ENCODE data around the gene SHANK2. TPM values are rescaled to one million over a fixed set of nuclear protein-coding genes. Genes with fewer than 3 reads are reported as not detected.

SHANK2 gene
- total and polyA plus RNA-seq, 11 donors: under 0.01 to 1.5 (median 0.31) TPM; not detected in 5

GRCh38 chr11:71266114-71266833 lies 13.9 kb upstream of the SHANK2 start:
- Histone ChIP-seq H3K36me3 (no peaks in the 10 kb centered on the region), H3K27me3 (peaks cover 0 to 62% (median 14%) of the 10 kb centered on the region in 9 donors), H3K4me1 (no peaks in the 10 kb centered on the region), H3K9me3 (no peaks in the 10 kb centered on the region), H3K4me3 (no peak overlapping the region), H3K27ac (no peak overlapping the region)
- TF ChIP-seq, protein P1, sequence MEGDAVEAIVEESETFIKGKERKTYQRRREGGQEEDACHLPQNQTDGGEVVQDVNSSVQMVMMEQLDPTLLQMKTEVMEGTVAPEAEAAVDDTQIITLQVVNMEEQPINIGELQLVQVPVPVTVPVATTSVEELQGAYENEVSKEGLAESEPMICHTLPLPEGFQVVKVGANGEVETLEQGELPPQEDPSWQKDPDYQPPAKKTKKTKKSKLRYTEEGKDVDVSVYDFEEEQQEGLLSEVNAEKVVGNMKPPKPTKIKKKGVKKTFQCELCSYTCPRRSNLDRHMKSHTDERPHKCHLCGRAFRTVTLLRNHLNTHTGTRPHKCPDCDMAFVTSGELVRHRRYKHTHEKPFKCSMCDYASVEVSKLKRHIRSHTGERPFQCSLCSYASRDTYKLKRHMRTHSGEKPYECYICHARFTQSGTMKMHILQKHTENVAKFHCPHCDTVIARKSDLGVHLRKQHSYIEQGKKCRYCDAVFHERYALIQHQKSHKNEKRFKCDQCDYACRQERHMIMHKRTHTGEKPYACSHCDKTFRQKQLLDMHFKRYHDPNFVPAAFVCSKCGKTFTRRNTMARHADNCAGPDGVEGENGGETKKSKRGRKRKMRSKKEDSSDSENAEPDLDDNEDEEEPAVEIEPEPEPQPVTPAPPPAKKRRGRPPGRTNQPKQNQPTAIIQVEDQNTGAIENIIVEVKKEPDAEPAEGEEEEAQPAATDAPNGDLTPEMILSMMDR (IDR thresholded peaks at IDR 0.05): no peak
- TF ChIP-seq POLR2A (IDR thresholded peaks at IDR 0.05): no peak
- WGBS, 4 donors: 23 to 34% (median 27%) methylated on average over 20 to 22 of the region's 22 CpGs
- DNase-seq (no peak), ATAC-seq (no peak)
- intact Hi-C loops (cut with DNase I): no loop called here

GRCh38 chr11:71265559-71266092 lies 13.2 kb upstream of the SHANK2 start:
- H3K27ac ChIP-seq: no peak overlapping the region
- no peaks in the 10 kb centered on the region for H3K4me1 ChIP-seq
- ATAC-seq (no peak), DNase-seq (no peak)
- WGBS, 4 donors: 74 to 78% (median 76%) methylated on average over 18 of the region's 18 CpGs
- no peaks in the 10 kb centered on the region for H3K9me3 ChIP-seq
- TF ChIP-seq, protein P1 (IDR thresholded peaks at IDR 0.05): no peak
- TF ChIP-seq POLR2A (IDR thresholded peaks at IDR 0.05): no peak
- intact Hi-C loops (cut with DNase I): no loop called here
- H3K36me3 ChIP-seq: no peaks in the 10 kb centered on the region
- H3K4me3 ChIP-seq: no peak overlapping the region
- H3K27me3 ChIP-seq: peaks cover 0 to 62% (median 14%) of the 10 kb centered on the region in 9 donors

GRCh38 chr11:71263386-71263785 lies 11.0 kb upstream of the SHANK2 start:
- Histone ChIP-seq H3K27ac (no peak overlapping the region), H3K4me1 (no peaks in the 10 kb centered on the region), H3K4me3 (no peak overlapping the region), H3K9me3 (peaks cover 0 to 12% (median 4%) of the 10 kb centered on the region in 12 donors), H3K27me3 (peaks cover 0 to 55% (median 14%) of the 10 kb centered on the region in 9 donors), H3K36me3 (no peaks in the 10 kb centered on the region)
- ATAC-seq (no peak), DNase-seq (no peak)
- intact Hi-C loops (cut with DNase I): no loop called here
- 39 to 53% (median 42%) methylated on average over 4 of the region's 4 CpGs for WGBS, 4 donors
- TF ChIP-seq, protein P1 (IDR thresholded peaks at IDR 0.05): no peak
- no peak for TF ChIP-seq POLR2A (IDR thresholded peaks at IDR 0.05)

DNA sequence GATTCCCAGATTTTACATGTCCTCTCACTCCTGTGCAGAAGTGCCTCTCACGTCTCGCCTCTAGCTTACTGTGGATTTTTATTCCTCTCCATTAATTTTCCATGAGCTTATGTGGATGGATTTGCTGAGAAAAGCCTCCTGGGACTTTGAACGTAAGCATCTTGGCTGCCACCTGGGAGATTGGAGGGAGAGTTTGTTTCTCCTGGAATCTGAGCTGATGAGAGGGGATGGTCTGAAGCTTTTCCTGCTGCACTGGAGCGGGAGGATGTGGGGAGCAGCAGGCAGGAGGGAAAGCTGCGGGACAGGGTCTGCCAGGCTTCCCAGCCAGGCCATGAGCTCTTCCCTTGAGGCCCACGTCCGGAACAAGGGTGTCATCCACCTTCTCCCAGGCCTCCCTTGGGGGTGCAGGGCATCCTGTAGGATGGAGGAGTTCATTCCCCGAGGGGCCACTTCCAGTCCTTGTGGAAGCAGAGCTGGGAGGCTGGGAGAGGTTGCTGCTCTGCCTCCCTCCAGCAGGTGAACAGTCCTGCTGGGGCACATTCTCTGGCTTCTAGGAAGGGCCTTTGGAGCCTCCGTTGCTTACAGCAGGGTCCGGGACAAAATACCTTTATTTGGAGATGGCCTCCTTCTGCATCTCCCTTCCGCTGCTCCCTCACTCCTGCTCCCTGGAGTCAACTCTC lies 3.6 kb upstream of the SHANK2 start:
- intact Hi-C loops (cut with DNase I): no loop called here
- Histone ChIP-seq H3K9me3 (peaks cover 0 to 20% (median 9%) of the 10 kb centered on the region in 12 donors), H3K36me3 (no peaks in the 10 kb centered on the region), H3K27ac (no peak overlapping the region), H3K4me1 (peaks cover 0 to 22% (median 6%) of the 10 kb centered on the region in 12 donors), H3K27me3 (peaks cover 10 to 46% (median 39%) of the 10 kb centered on the region in 9 donors), H3K4me3 (no peak overlapping the region)
- no peak for TF ChIP-seq POLR2A (IDR thresholded peaks at IDR 0.05)
- TF ChIP-seq, protein P1 (IDR thresholded peaks at IDR 0.05): no peak
- WGBS, 4 donors: 47 to 58% (median 48%) methylated on average over 11 of the region's 11 CpGs
- ATAC-seq (no peak), DNase-seq (no peak)
